ENCODE results near the gene RPL35. TPM values are rescaled to one million over a fixed set of nuclear protein-coding genes. Genes with fewer than 3 reads are reported as not detected.

RPL35 gene
- total RNA-seq, 2 donors from 2014 or later = 890 to 1,374 TPM

GRCh38 chr9:124854822-124855221, 6.9 kb downstream of the RPL35 start:
- DNase-seq = no peak
- H3K4me3 ChIP-seq = no peak overlapping the region
- H3K36me3 ChIP-seq = peaks cover 20% of the 10 kb centered on the region
- peaks cover under 1% of the 10 kb centered on the region for H3K4me1 ChIP-seq
- H3K27me3 ChIP-seq = no peaks in the 10 kb centered on the region
- intact Hi-C loops (cut with DNase I) = no loop called here
- H3K27ac ChIP-seq = no peak overlapping the region
- TF ChIP-seq CTCF (IDR thresholded peaks at IDR 0.05) = no peak
- H3K9ac ChIP-seq (ENCODE audit: low read depth in 2 of 2, low read length in 2 of 2) = no peak overlapping the region
- H3K9me3 ChIP-seq = no peaks in the 10 kb centered on the region

- intact Hi-C loops (cut with DNase I) = no loop called here
- Histone ChIP-seq H3K4me3 (no peak overlapping the region), H3K9me3 (no peaks in the 10 kb centered on the region), H3K4me1 (no peaks in the 10 kb centered on the region), H3K9ac (ENCODE audit: low read depth in 2 of 2, low read length in 2 of 2) (no peak overlapping the region), H3K27me3 (no peaks in the 10 kb centered on the region), H3K36me3 (peaks cover 19% of the 10 kb centered on the region), H3K27ac (no peak overlapping the region)
- no peak for TF ChIP-seq CTCF (IDR thresholded peaks at IDR 0.05)
- no peak for DNase-seq
Observed at GRCh38 chr9:124854161-124854560, 7.6 kb downstream of the RPL35 start.

- no peaks in the 10 kb centered on the region for H3K27me3 ChIP-seq
- peak overlapping the region; percentile 44 for H3K4me3 ChIP-seq
- no peaks in the 10 kb centered on the region for H3K4me1 ChIP-seq
- no peak for DNase-seq
- H3K9me3 ChIP-seq = no peaks in the 10 kb centered on the region
- H3K36me3 ChIP-seq = peaks cover 14% of the 10 kb centered on the region
- intact Hi-C loops (cut with DNase I) = no loop called here
- H3K9ac ChIP-seq (ENCODE audit: low read depth in 2 of 2, low read length in 2 of 2) = peak overlapping the region; percentile 38 to 65
- no peak overlapping the region for H3K27ac ChIP-seq
- TF ChIP-seq CTCF (IDR thresholded peaks at IDR 0.05) = no peak
Observed at GRCh38 chr9:124853605-124854143, 8.1 kb downstream of the RPL35 start.

- peak; percentile 96 for TF ChIP-seq CTCF (IDR thresholded peaks at IDR 0.05)
- H3K9ac ChIP-seq (ENCODE audit: low read depth in 2 of 2, low read length in 2 of 2) = peak within 1 kb of the TSS; percentile 38 to 65
- no peaks in the 10 kb centered on the region for H3K27me3 ChIP-seq
- peak; percentile 64 for DNase-seq
- no peaks in the 10 kb centered on the region for H3K4me1 ChIP-seq
- intact Hi-C loops (cut with DNase I) = loop anchor here (1.0 kb wide), 1 partner anchor 79 kb away; no protein-coding TSS in a partner anchor
- H3K27ac ChIP-seq = no peak within 1 kb of the TSS
- H3K9me3 ChIP-seq = no peaks in the 10 kb centered on the region
- peak within 1 kb of the TSS; percentile 44 for H3K4me3 ChIP-seq
- peaks cover 8% of the 10 kb centered on the region for H3K36me3 ChIP-seq
Observed at GRCh38 chr9:124852829-124853531, 8.8 kb downstream of the RPL35 start, which contains the start of gene WDR38. WDR38 (plus strand) TSS chr9:124853460; CDS start chr9:124853532, 72 bp downstream.

- no peak overlapping the region for H3K27ac ChIP-seq
- H3K9ac ChIP-seq (ENCODE audit: low read depth in 2 of 2, low read length in 2 of 2) = peak overlapping the region; percentile 38 to 65
- H3K9me3 ChIP-seq = no peaks in the 10 kb centered on the region
- no peak for DNase-seq
- H3K4me1 ChIP-seq = no peaks in the 10 kb centered on the region
- intact Hi-C loops (cut with DNase I) = loop anchor here (1.0 kb wide), 1 partner anchor 78 kb away; no protein-coding TSS in a partner anchor
- H3K4me3 ChIP-seq = no peak overlapping the region
- TF ChIP-seq CTCF (IDR thresholded peaks at IDR 0.05) = no peak
- H3K27me3 ChIP-seq = no peaks in the 10 kb centered on the region
- H3K36me3 ChIP-seq = peaks cover 2% of the 10 kb centered on the region
Observed at GRCh38 chr9:124852121-124852828, 9.5 kb downstream of the RPL35 start.
